Transverse colon (tissue), 4 donors: ENCODE data around the gene GPER1.

Source experiments
- CTCF ChIP-seq, 5 experiments: fragments of 200-600 bp in 3 of 5; fragments of 450-650 bp in 2 of 5; sonication (generic) in 3 of 5; IDR thresholded peaks; 1 replicate in 2 of 5; 2 replicates in 3 of 5; pipeline ENCODE4 v1.5.1; 2016 to 2017; ENCODE audit warnings: antibody characterized with exemption in 5 of 5, inconsistent platforms in 3 of 5, mild to moderate bottlenecking in 2 of 5, moderate library complexity in 1 of 5
- POLR2A ChIP-seq: fragments of 450-650 bp; IDR thresholded peaks from one replicate; pipeline ENCODE4 v1.6.1; 2016; ENCODE audit warnings: antibody characterized with exemption, mild to moderate bottlenecking, moderate library complexity
- POLR2AphosphoS5 ChIP-seq, 3 donors: sonication (generic); formaldehyde crosslinking; IDR thresholded peaks; one replicate each; pipeline ENCODE4 v1.6.1; 2016; ENCODE audit warnings: antibody characterized with exemption in 3 of 3

GRCh38 chr7:1121476-1121875 lies 33.6 kb downstream of the GPER1 start:
- TF ChIP-seq CTCF (IDR thresholded peaks at IDR 0.05) (no peak), POLR2AphosphoS5 (IDR thresholded peaks at IDR 0.05) (no peak), POLR2A (no peak)
